ENCODE results near the gene OR10A3. TPM values are rescaled to one million over a fixed set of nuclear protein-coding genes. Genes with fewer than 3 reads are reported as not detected.

The OR10A3 gene
- total RNA-seq, 3 donors from 2014 or later: not detected

DNA sequence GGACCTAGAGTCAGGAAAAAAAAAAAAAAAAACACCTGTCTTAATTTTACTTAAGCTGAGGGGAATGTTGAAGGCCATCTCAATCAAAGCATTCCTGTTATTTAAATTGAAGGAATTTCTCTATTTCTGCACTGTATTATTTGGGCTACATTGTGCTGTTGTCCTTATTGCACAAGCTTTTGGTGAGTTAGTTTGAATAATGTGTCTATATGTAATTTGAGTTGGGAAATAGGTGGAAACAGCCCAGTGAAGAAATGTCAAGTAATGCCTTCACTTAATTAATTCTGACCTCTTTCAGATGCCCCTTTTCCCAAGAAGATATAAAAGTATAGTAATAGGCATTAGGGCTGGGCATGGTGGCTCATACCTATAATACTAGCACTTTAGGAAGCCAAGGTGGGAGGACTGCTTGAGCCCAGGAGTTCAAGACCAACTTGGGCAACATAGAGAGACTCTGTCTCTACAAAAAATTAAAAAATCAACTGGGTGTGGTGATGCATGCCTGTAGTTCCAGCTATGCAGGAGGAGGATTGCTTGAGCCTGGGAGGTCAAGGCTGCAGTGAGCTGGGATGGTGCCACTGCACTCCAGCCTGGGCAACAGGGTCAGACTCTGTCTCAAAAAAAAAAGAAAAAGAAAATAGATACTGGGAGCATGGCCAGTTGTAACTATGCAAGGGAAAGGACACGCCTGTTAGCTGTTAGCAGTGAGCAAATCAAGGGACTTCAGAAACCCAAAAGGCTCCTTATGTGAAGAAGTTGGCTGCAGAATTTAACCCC lies 45.3 kb downstream of the OR10A3 start:
- TF ChIP-seq, protein P1, sequence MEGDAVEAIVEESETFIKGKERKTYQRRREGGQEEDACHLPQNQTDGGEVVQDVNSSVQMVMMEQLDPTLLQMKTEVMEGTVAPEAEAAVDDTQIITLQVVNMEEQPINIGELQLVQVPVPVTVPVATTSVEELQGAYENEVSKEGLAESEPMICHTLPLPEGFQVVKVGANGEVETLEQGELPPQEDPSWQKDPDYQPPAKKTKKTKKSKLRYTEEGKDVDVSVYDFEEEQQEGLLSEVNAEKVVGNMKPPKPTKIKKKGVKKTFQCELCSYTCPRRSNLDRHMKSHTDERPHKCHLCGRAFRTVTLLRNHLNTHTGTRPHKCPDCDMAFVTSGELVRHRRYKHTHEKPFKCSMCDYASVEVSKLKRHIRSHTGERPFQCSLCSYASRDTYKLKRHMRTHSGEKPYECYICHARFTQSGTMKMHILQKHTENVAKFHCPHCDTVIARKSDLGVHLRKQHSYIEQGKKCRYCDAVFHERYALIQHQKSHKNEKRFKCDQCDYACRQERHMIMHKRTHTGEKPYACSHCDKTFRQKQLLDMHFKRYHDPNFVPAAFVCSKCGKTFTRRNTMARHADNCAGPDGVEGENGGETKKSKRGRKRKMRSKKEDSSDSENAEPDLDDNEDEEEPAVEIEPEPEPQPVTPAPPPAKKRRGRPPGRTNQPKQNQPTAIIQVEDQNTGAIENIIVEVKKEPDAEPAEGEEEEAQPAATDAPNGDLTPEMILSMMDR (IDR thresholded peaks at IDR 0.05): no peak
- TF ChIP-seq POLR2A (IDR thresholded peaks at IDR 0.05) (no peak), POLR2AphosphoS5 (IDR thresholded peaks at IDR 0.05) (no peak)
- H3K9me3 ChIP-seq: no peaks in the 10 kb centered on the region
- H3K27ac ChIP-seq: no peak overlapping the region
- H3K4me3 ChIP-seq: no peak overlapping the region
- DNase-seq (ENCODE audit: low spot score in 2 of 2): no peak
- no peaks in the 10 kb centered on the region for H3K36me3 ChIP-seq
- H3K27me3 ChIP-seq: no peaks in the 10 kb centered on the region
- no peaks in the 10 kb centered on the region for H3K4me1 ChIP-seq
- intact Hi-C loops (cut with DNase I; ENCODE audit: low total_unique reads): loop anchor here (10.0 kb wide), 1 partner anchor 89 kb away; the partner anchor contains the start of gene EIF3F

DNA sequence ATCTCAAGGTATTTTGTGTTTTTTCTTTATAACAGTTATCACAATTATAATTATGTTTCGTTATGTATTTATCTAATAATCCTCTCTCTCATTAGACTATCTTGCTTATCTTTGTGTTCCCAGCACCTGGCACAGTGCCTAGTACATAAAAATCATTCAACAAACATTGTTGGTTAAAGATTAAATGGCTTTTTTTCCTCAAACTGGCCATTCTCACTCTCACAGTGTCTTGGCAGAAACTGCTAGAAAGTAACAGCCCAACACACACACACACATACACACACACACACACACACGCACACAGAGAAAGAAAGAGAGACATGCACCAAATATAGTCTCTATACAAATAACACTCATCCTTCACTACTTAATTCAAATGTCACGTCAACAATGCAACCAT lies 47.3 kb downstream of the OR10A3 start:
- Histone ChIP-seq H3K27ac (no peak overlapping the region), H3K4me1 (no peaks in the 10 kb centered on the region), H3K27me3 (no peaks in the 10 kb centered on the region), H3K9me3 (no peaks in the 10 kb centered on the region), H3K4me3 (no peak overlapping the region), H3K36me3 (no peaks in the 10 kb centered on the region)
- TF ChIP-seq, protein P1 (IDR thresholded peaks at IDR 0.05): no peak
- no peak for TF ChIP-seq POLR2A (IDR thresholded peaks at IDR 0.05)
- TF ChIP-seq POLR2AphosphoS5 (IDR thresholded peaks at IDR 0.05): no peak
- intact Hi-C loops (cut with DNase I; ENCODE audit: low total_unique reads): loop anchor here (10.0 kb wide), 1 partner anchor 91 kb away; the partner anchor contains the start of gene EIF3F
- DNase-seq (ENCODE audit: low spot score in 2 of 2): no peak

DNA sequence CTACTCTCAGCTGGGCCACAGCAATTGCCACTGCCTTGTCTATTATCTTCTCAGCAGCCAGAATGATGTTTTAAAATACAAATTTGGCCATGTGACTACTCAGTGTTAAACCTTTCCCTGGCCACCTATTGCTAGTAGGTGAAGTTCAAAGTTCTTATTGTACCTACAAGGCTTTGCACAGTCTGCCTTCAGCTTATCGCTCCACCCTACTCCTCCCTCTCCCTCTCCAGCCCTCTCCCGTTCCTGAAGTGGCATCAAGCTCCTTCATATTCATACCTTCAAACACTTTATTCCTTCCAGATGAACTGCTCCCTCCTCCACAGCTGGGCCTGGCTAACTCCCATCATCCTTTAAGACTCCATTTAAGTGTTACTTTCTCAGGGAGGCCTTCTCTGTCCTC lies 47.7 kb downstream of the OR10A3 start:
- TF ChIP-seq, protein P1 (IDR thresholded peaks at IDR 0.05): no peak
- TF ChIP-seq POLR2AphosphoS5 (IDR thresholded peaks at IDR 0.05) (no peak), POLR2A (IDR thresholded peaks at IDR 0.05) (no peak)
- intact Hi-C loops (cut with DNase I; ENCODE audit: low total_unique reads): loop anchor here (10.0 kb wide), 1 partner anchor 91 kb away; the partner anchor contains the start of gene EIF3F
- Histone ChIP-seq H3K9me3 (no peaks in the 10 kb centered on the region), H3K27me3 (no peaks in the 10 kb centered on the region), H3K27ac (no peak overlapping the region), H3K36me3 (no peaks in the 10 kb centered on the region), H3K4me1 (no peaks in the 10 kb centered on the region), H3K4me3 (no peak overlapping the region)
- no peak for DNase-seq (ENCODE audit: low spot score in 2 of 2)

DNA sequence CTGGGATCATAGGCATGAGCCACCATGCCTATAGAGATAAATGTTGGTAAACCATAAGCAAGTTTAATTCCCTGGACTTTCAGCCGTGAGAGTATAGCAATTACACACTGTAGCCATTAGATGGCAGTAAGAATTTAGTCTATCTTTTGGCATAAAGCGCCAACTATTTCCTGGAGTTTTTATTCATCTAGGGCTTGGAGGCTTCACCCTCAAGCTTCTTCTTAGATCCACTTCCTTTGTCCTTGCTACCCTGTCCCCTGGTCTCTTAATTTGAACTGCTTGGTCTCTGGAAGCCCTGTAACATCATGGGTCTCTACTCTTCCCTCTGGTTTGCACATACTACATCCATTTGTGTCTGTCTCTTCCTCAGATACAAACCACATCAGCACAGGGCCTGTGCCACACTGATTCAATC lies 48.7 kb downstream of the OR10A3 start:
- H3K36me3 ChIP-seq: no peaks in the 10 kb centered on the region
- no peaks in the 10 kb centered on the region for H3K27me3 ChIP-seq
- intact Hi-C loops (cut with DNase I; ENCODE audit: low total_unique reads): loop anchor here (10.0 kb wide), 1 partner anchor 92 kb away; the partner anchor contains the start of gene EIF3F
- TF ChIP-seq, protein P1 (IDR thresholded peaks at IDR 0.05): peak; percentile 38 to 69 (median 58)
- TF ChIP-seq POLR2A (IDR thresholded peaks at IDR 0.05): no peak
- H3K4me3 ChIP-seq: no peak overlapping the region
- no peak overlapping the region for H3K27ac ChIP-seq
- no peaks in the 10 kb centered on the region for H3K4me1 ChIP-seq
- no peak for DNase-seq (ENCODE audit: low spot score in 2 of 2)
- no peaks in the 10 kb centered on the region for H3K9me3 ChIP-seq

DNA sequence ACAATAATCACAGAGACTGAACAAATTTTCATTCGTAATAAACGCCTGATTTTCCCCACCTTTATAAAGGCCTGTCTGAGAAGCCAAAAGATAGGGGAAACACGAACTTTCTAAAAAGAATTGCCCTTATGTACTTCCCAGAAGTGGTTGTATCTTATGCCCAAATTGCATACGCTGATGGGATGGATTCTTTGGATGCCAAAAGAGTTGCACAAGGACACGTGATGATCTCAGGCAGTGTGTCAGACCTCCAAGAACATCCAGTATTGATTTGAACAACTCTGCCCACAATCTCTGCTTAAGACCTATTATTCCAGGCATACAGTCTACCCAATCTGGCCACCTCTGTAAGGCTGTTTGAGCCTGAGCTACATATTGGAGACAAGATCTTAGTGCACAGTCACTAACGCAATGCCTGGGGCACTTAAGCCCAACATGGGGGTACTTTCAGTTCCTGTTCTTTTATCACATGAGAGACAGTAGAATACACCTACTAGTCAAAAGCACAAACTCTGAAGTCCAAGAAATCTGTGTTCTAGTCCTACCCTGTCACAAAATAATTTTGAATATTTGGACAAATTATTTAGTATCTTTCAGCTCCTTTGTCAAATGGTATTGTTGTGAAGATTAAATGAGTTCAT lies 49.3 kb downstream of the OR10A3 start:
- no peaks in the 10 kb centered on the region for H3K36me3 ChIP-seq
- H3K4me1 ChIP-seq: no peaks in the 10 kb centered on the region
- no peak overlapping the region for H3K4me3 ChIP-seq
- DNase-seq (ENCODE audit: low spot score in 2 of 2): no peak
- intact Hi-C loops (cut with DNase I; ENCODE audit: low total_unique reads): loop anchor here (10.0 kb wide), 1 partner anchor 93 kb away; the partner anchor contains the start of gene EIF3F
- no peaks in the 10 kb centered on the region for H3K27me3 ChIP-seq
- H3K27ac ChIP-seq: no peak overlapping the region
- no peaks in the 10 kb centered on the region for H3K9me3 ChIP-seq
- TF ChIP-seq POLR2A (IDR thresholded peaks at IDR 0.05) (no peak), POLR2AphosphoS5 (IDR thresholded peaks at IDR 0.05) (no peak)
- TF ChIP-seq, protein P1 (IDR thresholded peaks at IDR 0.05): no peak

Data from breast epithelium (tissue), 4 donors.